ENCODE measurements around the gene MOB3B.

- TF ChIP-seq POLR2A (IDR thresholded peaks at IDR 0.05; ENCODE audit: low read length) (no peak), MAX (IDR thresholded peaks at IDR 0.05) (no peak), CTCF (IDR thresholded peaks at IDR 0.05) (no peak), CBX8 (IDR thresholded peaks at IDR 0.05) (no peak), RNF2 (IDR thresholded peaks at IDR 0.05; ENCODE audit: borderline replicate concordance, low read depth) (no peak), MYC (IDR thresholded peaks at IDR 0.05; ENCODE audit: borderline replicate concordance, low read length) (no peak), EP300 (IDR thresholded peaks at IDR 0.05) (no peak), ZFP36 (IDR thresholded peaks at IDR 0.05; ENCODE audit: borderline replicate concordance, partially characterized antibody) (no peak), BCL3 (IDR thresholded peaks at IDR 0.05) (no peak), KDM1A (IDR thresholded peaks at IDR 0.05; ENCODE audit: low read depth) (no peak), NPAS2 (CRISPR knock-in tag; IDR thresholded peaks at IDR 0.05; ENCODE audit: borderline replicate concordance) (no peak), USF2 (IDR thresholded peaks at IDR 0.05) (no peak), ZC3H11A (IDR thresholded peaks at IDR 0.05) (no peak)
Measured at GRCh38 chr9:27429436-27429835, 100.2 kb downstream of the MOB3B start.
